HG03066 (cell line): ENCODE results near the gene PLIN4.
"Not testable (repeated sequence)": the region's sequence is repeated elsewhere in the genome, so short reads cannot be mapped to it uniquely, and the experiment has no call there.

Experiments used
- ATAC-seq: cut with Tn5 transposase; IDR thresholded peaks from one replicate; pipeline ENCODE4 v1.9.1; 2021; ENCODE audit warnings: low read depth; ENCODE audit not compliant: unreplicated experiment

Gene PLIN4

DNA sequence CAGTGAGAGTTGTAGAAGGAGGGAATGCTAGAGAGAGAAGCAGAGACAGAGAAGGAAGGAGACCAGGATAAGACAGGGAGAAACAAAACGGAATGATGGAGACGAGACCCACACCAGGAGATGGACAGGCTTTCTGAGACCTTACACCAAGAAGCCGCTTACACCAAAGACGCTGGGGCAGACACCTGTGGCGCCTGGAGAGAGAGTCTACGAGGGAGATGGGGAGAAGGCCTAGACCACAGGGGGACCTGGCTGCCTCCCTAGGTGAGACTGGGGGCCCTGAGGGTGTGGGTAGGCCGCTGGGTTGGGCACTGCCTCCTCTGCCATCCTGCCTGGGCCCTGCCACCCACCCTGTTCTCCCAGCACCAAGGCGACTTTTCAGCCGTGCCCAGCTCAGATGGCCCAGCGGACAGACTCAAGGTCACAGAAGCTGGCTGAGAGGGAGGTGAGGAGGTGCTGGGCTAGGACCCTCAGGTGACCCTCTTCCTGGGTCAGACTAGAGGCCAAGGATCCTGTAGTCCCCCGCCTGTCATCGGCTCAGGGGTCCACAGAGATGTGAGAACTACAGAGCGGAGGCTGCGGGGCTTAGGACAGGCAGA lies 11.7 kb upstream of the PLIN4 start:
- ATAC-seq = no peak

DNA sequence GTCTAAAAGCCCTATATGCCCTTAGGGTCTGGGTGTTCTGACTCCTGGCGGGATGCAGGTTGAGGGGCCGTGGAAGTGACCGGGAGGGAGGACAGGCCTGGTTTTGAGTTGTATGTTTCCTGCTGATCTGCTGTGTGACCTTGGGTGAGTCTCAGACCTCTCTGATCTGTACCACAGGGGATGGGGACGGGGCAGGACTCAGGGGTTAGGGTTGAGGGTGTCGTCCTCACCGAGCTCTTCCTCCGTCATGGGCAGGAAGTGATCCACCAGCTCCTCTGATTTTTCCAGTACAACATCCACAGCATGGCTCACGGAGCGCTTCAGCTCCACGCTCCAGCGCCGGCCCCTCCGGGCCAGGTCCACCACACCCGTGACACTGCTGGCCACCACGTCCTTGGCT lies 10.6 kb upstream of the PLIN4 start:
- no peak for ATAC-seq

DNA sequence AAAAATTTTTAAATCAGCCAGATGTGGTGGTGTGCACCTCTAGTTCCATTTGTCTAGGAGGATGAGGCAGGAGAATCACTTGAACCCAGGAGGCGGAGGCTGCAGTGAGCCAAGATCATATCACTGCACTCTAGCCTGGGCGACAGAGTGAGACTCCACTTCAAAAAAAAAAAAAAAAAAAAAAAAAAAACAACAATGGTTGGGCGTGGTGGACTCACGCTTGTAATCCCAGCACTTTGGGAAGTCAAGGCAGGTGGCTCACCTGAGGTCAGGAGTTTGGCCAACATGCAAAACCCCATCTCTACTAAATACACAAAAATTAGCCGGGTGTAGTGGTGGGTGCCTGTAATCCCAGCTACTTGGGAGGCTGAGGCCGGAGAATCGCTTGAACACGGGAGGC lies 9.1 kb upstream of the PLIN4 start:
- ATAC-seq = not testable (repeated sequence)

DNA sequence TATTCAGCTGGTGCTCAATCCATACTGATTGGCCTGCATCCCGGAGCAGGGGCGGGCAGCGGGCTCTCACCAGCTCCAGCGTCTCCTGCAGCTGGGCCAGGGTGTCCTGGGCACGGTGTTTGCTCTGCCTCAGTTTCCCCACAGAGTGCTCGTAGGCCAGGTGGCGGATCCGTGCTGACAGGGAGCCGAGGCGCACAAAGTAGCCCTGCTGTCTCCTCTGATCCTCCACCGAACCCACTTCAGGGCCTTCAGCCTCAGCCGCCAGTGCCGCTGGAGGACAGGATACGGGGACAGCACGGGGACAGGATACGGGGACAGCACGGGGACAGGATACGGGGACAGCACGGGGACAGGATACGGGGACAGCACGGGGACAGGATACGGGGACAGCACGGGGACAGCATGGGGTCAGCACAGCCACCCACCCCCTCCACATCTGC lies 7.3 kb upstream of the PLIN4 start:
- ATAC-seq = no peak

DNA sequence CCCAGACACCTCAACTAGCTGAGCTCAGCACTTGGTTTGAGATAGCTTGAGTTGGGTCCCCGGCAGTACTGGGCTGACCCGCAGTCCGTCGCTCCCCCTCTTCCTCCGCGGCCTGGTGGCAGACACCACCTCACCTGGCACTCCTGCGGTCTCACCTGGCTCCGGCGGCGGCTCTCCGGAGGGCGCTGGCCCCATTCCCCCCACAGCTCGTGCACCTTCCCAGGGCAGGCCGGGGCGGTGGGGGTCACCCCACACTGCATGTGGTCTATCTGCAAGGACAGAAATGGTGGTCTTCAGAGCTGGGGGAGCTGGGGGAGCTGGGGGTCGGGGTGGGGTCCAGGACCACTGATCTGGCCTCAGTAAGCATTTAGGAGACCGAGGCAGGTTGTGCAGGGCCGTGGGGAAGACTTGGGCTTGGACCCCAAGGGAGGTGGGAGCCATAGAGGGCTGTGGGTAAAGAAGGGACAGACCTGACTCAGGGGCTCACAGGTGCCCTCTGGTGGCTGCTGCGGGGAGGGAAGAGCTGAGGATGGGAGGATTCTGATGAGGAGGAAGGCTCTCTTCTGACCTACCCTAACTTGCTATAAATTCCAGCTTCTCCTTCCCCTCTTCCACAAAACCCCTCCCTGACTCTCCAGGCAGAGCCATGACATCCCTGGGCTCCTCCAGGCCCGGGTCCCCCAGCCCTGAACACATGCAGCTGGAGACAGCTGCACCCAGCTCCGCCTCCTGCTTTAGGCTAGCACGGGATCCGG lies 6.7 kb upstream of the PLIN4 start:
- no peak for ATAC-seq

DNA sequence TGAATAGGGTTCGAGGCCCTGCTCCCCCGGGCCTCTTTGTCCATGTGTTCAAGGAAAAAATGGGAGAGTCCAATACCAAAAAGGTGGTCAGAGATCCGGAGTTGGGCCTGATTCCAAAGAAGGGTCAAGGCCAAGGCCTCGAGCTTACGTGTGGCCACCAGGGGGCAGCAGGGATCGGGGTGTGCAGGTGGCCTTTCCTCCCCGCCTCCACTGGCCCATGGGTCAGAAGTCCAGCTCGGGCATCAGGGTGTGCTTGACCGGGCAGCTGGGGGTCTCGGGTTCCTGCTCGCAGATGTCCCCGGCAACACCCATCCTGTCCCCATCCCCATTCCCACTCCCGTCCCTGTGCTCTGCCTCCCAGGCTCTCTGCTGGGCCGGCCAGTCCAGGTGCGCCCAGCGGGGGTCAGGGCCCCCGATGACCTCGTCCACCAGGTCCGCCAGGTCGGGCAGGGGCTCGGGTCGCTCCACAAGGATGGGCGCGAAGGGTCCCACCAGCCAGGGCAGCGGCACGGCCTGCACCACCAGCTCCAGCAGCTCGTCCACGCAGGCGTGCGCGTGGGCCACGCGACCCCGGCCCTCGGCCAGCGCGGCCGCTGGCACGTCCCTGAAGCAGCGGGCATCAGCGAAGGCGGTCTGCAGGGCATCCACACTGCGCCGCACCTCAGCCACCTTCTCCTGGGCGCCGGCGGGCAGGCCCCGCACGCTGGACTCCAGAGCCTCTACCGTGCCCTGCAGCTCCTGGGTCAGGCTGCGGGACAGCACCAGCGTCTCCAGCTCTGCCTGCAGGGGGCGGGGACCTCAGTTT lies 5.2 kb upstream of the PLIN4 start:
- ATAC-seq = no peak

DNA sequence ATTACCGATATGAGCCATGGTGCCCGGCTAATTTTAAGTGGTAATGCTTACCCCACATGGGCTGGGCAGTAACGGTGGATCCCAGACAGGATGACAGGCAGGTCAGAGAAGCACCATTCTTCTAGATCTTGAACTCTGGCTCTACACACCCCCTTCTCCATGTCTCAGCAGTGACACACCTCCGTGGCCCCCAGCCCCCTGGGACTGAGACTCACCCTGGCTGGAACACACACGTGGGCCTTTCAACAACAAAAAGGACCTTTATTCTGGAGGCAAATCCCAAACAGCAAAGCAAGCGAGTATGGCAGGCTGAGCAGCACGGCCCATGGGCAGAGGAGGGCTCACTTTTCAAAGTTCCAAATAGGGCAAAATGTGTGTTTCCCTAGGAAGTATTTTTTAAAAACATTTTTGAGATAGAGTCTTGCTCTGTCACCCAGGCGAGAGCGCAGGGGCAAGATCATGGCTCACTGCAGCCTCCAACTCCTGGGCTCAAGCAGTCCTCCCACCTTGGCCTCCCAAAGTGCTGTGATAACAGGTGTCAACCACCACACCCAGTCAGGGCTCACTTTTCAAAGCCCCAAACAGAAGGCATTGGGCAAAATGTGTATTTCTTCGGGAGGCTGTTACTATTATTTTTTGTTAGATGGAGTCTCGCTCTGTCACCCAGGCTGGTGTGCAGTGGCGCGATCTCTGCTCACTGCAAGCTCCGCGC lies 4.2 kb upstream of the PLIN4 start:
- no peak for ATAC-seq

DNA sequence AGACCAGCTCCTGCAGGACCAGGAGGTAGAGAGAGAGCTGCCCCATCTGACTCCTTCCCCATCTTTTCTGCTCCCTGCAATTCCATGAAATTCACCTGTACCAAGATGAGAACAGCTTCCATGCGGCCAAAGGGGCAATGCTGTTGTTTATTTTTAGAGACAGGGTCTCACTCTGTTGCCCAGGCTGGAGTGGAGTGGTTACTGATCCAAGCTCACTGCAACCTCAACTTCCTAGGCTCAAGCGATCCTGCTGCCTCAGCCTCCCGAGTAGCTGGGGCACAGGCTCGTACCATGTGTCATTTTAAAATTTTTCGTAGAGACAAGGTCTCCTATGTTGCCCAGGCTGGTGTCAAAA lies 3.6 kb upstream of the PLIN4 start:
- ATAC-seq = no peak

DNA sequence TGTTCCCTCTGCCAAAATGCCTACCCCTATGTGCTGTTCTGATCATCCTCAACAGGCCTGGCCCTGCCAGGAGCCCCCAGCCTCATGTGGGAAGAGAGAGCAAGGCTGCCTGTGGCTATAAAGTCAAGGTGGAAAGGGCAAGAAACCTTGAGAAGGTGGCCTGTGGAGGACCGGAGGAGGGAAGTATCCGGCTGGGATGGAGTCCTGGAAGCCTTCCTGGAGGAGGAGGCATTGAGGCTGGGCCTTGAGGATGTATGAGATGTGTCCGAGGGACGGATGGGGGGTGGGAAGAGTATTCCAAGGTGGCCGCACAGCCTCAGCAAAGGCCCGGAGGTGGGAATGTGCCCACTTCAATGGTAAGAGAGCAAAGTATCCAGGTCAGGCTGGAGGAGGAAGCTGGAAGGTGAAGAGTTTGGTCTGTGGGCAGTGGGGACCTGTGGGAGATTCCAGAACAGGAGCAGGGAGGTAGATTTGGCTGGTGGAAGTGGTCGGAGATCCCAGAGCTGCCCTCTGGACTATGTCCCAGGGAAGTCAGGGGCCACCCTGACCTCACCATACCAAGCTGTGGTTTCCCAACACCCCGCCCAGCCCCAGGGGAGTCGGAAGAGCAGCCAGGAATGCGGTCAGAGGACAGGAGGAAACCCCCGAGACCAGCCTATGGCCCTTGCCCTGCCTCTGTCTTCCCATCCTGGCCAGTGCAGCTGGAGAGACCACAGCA lies 3.0 kb upstream of the PLIN4 start:
- no peak for ATAC-seq

DNA sequence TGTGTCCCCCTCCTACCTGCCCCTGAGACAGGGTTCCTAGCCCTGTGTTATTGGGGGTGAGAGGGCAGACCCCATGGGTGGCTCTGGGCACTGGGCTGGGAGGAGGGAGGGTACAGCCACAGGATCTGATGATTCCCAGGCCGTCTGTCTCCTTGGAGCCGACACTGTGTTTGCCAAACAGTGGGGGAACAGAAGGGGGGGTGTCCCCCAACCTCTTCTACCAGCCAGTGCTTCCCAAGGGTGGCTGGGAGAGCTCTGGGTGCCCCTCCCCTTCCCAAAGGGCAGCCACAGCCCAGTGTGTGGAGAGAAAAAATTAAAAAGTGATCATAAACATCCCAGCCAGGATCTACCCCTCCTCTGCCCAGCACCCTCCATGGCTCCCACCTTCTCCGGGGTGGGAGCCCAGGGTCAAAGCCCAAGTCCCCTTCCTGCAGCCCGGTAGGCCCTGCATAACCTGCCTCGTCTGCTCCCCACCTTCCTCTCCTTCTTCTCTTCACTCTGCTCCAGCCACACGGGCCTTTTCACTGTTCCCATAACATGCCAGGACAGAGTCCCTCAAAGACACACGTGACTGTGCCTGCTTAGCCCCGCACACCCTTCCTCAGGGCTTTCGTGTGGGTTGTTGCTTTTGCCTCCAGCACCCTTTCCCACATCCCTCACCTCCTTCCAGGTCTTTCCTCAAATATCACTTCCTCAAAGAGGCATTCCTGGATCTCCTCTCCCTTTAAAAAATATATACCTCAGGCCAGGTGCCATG lies 1.4 kb upstream of the PLIN4 start:
- no peak for ATAC-seq

DNA sequence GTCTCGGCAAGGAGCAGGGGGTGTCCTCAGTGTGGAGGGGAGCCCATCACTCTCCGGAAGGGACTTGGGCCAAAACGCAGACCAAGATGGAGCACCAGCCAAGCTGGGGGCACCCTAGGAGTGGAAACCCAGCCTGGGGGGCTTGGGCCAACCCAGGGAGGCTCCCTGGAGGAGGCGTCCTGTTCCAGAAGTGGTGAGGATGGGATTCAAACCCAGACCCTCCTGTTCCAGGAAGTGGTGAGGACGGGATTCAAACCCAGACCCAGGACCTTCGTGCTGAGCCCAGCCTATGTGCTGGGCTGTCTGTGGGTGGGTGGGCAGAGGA lies 848 bp upstream of the PLIN4 start:
- no peak for ATAC-seq

DNA sequence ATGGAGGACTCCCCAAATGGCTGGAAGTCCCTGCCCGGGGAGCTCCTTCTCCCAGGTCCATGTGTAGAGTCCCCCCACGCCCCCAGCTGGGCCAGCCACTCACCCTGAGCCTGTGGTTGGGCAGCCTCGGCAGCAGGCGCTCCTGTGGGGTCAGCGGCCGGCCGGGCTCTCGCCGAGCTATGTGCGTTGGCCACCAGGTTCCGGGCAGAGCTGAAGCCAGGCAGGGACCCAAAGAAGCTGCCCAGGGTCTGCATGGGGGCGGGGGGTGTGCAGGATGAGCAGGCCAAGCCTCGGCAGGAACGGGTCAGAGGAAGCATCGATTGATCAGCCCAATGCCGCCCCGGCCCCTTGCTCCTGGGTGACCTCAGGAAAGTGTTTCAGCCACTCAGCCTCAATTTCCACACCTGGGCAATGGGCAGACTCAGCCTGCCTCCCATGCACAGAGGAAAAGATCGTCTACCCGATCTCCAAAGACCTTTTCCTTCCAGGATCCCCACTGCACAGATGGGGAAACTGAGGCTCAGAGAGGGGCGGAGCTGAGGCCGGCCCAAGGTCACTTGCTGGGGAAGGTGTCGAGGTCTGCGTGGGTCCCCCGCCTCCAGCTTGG lies 732 bp downstream of the PLIN4 start:
- ATAC-seq = no peak

DNA sequence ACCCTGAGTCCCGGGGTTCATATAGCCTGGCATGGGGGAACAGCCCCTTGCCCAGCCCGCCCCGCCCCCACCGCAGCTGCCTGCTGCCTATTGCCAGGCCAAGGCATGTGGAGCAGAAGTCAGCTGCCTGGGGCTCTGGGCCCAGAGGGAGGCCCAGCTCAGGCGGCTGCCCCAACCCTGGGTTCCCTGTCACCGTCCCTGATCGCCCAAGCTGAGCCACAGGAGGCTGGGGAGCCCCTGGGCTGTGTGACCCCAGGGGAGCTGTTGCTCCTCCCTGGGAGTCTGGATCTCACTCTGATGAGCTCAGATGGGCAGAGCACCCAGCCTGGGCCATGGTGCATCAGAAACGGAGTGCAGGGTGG lies 1.4 kb downstream of the PLIN4 start:
- ATAC-seq = no peak

DNA sequence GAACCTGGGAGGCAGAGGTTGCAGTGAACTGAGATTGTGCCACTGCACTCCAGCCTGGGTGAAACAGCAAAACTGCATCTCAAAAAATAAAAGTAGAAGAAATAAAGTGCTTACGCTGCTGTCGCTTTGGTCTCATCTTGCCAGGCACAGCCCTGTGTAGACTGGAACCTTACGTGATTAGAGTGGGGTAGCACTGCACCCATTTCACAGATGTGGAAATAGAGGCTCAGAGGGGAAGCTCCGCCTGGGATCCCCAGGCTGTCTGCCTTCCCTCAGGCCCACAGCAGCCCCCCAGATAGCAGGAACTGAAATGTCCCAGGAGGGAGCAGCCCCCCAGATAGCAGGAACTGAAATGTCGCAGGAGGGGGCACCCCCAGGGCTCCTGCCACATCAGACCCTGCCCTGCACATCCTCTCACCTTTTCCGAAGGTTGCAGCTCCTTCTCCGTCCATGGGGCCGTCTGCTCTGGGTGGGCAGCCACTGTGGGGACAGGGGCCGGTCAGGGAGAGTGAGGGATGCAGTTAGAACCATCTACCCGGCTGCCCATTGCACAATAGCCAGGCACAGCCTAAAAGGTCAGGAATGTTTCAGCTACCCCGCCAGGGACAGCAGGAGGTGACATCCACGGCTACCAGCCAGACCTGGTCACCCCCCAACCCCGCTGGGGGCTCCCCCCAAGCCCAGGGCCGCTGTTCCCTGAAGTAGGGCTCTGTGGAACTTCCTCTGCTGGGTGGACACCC lies 1.9 kb downstream of the PLIN4 start:
- ATAC-seq = no peak

DNA sequence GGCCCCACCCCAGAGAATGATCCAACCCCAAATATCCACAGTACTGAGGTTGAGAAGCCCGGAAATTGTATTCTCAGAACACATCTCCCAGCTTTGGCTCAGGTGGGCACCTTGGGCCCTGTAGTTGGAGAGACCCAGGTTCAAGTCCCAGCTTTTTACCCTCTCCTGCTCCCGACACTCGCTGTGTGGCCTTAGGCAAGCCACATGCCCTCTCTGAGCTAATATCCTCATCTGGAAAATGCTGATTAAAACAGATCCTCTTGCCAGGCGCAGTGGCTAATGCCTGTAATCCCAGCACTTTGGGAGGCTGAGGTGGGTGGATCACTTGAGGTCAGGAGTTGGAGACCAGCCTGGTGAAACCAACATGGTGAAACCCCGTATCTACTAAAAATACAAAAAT lies 2.6 kb downstream of the PLIN4 start:
- no peak for ATAC-seq

DNA sequence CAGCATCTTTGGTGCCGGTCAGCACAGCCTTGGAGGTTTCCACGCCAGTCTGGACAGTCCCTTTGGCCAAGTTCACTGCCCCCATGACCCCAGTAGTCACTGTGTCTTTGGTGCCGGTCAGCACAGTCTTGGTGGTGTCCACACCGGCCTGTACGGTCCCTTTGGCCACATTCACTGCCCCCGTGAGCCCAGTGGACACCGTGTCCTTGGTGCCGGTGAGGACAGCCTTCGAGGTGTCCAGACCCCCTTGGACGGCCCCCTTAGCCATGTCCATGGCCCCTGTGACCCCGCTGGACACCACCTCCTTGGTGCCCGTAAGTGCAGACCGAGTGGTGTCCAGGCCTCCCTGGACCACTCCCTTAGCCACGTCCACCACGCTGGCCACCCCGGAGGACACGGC lies 5.0 kb downstream of the PLIN4 start:
- ATAC-seq = no peak

DNA sequence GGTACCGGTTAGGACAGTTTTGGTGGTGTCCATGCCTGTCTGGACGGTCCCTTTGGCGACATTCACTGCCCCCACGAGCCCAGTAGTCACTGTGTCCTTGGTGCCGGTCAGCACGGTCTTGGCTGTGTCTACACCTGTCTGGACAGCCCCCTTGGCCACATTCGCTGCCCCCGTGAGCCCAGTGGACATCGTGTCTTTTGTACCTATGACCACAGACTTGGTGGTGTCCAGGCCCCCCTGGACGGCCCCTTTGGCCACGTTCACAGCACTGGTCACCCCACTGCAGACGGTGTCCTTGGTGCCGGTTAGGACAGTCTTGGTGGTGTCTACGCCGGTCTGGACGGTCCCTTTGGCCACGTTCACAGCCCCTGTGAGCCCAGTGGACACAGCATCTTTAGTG lies 6.2 kb downstream of the PLIN4 start:
- no peak for ATAC-seq

DNA sequence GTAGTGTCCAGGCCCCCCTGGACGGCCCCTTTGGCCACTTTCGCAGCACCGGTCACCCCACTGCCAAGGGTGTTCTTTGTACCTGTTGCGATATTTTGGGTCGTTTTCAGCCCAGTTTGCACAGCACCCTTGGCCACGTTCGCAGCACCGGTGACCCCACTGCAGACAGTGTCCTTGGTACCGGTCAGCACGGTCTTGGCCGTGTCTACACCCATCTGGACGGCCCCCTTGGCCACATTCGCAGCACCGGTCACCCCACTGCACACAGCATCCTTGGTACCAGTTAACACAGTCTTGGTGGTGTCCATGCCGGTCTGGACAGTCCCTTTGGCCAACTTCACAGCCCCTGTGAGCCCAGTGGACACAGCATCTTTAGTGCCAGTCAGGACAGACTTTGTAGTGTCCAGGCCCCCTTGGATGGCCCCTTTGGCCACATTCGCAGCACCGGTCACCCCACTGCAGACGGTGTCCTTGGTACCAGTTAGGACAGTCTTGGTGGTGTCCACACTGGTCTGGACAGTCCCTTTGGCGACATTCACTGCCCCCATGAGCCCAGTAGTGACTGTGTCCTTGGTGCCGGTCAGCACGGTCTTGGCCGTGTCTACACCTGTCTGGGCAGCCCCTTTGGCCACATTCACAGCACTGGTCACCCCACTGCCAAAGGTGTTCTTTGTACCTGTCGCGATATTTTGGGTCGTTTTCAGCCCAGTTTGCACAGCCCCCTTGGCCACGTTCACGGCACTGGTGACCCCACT lies 6.8 kb downstream of the PLIN4 start:
- ATAC-seq = no peak
